Stimulated activated effector memory CD8-positive, alpha-beta T cell treated with anti-CD3 and anti-CD28 coated beads, Interleukin-12 subunit alpha, Interleukin-12 subunit beta, amount 100 ng/mL, for 72 hours (primary cell): Measurements from ENCODE around the gene CASZ1.

Experiments used
- ATAC-seq: fragments of 150-1000 bp; cut with Tn5 transposase; 2 replicates; pipeline ENCODE4 v1.10.0; 2021
- DNase-seq, 2 donors: peaks; one replicate each; pipeline ENCODE4 v3.0.0; 2021 to 2022; ENCODE audit warnings: low spot score in 2 of 2
- H3K27ac Mint-ChIP-seq: one replicate; pipeline ENCODE4 v1.8.0; 2022; ENCODE audit warnings: mild to moderate bottlenecking, mixed read lengths
- H3K36me3 Mint-ChIP-seq: one replicate; pipeline ENCODE4 v1.8.0; 2022; ENCODE audit warnings: mild to moderate bottlenecking, mixed read lengths
- H3K4me1 Mint-ChIP-seq: one replicate; pipeline ENCODE4 v1.8.0; 2022; ENCODE audit warnings: mixed read lengths
- H3K4me3 Mint-ChIP-seq: one replicate; pipeline ENCODE4 v1.8.0; 2022; ENCODE audit warnings: mild to moderate bottlenecking, mixed read lengths
- H3K9me3 Mint-ChIP-seq: one replicate; pipeline ENCODE4 v1.8.0; 2022; ENCODE audit warnings: mixed read lengths

Gene CASZ1

GRCh38 chr1:10829067-10829818 lies 32.8 kb upstream of the CASZ1 start:
- H3K4me3 Mint-ChIP-seq: no peak overlapping the region
- no peak overlapping the region for H3K27ac Mint-ChIP-seq
- DNase-seq (no peak), ATAC-seq (no peak)
- peaks cover 17% of the 10 kb centered on the region for H3K4me1 Mint-ChIP-seq
- no peaks in the 10 kb centered on the region for H3K36me3 Mint-ChIP-seq
- no peaks in the 10 kb centered on the region for H3K9me3 Mint-ChIP-seq

- no peaks in the 10 kb centered on the region for H3K9me3 Mint-ChIP-seq
- H3K27ac Mint-ChIP-seq: no peak overlapping the region
- no peaks in the 10 kb centered on the region for H3K36me3 Mint-ChIP-seq
- H3K4me3 Mint-ChIP-seq: no peak overlapping the region
- DNase-seq (no peak), ATAC-seq (no peak)
- H3K4me1 Mint-ChIP-seq: peaks cover 17% of the 10 kb centered on the region
Observed at GRCh38 chr1:10827377-10828333, 31.2 kb upstream of the CASZ1 start.

GRCh38 chr1:10825592-10825991 lies 29.1 kb upstream of the CASZ1 start:
- no peak overlapping the region for H3K4me3 Mint-ChIP-seq
- H3K9me3 Mint-ChIP-seq: no peaks in the 10 kb centered on the region
- H3K27ac Mint-ChIP-seq: no peak overlapping the region
- DNase-seq: no peak
- no peak for ATAC-seq
- peaks cover 3% of the 10 kb centered on the region for H3K4me1 Mint-ChIP-seq
- H3K36me3 Mint-ChIP-seq: peaks cover 6% of the 10 kb centered on the region

GRCh38 chr1:10824821-10825540 lies 28.5 kb upstream of the CASZ1 start:
- Mint-ChIP-seq H3K36me3 (peaks cover 6% of the 10 kb centered on the region), H3K4me3 (no peak overlapping the region), H3K9me3 (no peaks in the 10 kb centered on the region), H3K27ac (no peak overlapping the region), H3K4me1 (no peaks in the 10 kb centered on the region)
- DNase-seq (no peak), ATAC-seq (no peak)

- no peak for ATAC-seq
- Mint-ChIP-seq H3K9me3 (no peaks in the 10 kb centered on the region), H3K36me3 (peaks cover 6% of the 10 kb centered on the region), H3K4me3 (no peak overlapping the region), H3K4me1 (no peaks in the 10 kb centered on the region), H3K27ac (no peak overlapping the region)
- no peak for DNase-seq
Observed at GRCh38 chr1:10823000-10823401, 26.6 kb upstream of the CASZ1 start.

- Mint-ChIP-seq H3K4me3 (no peak overlapping the region), H3K27ac (no peak overlapping the region), H3K4me1 (no peaks in the 10 kb centered on the region), H3K9me3 (no peaks in the 10 kb centered on the region), H3K36me3 (peaks cover 6% of the 10 kb centered on the region)
- ATAC-seq (no peak), DNase-seq (no peak)
Observed at GRCh38 chr1:10821388-10821787, 24.9 kb upstream of the CASZ1 start.

GRCh38 chr1:10820422-10820821 lies 24.0 kb upstream of the CASZ1 start:
- Mint-ChIP-seq H3K27ac (no peak overlapping the region), H3K4me3 (no peak overlapping the region), H3K36me3 (peaks cover 6% of the 10 kb centered on the region), H3K9me3 (no peaks in the 10 kb centered on the region), H3K4me1 (no peaks in the 10 kb centered on the region)
- no peak for ATAC-seq
- DNase-seq: no peak

- ATAC-seq (no peak), DNase-seq (no peak)
- Mint-ChIP-seq H3K27ac (no peak overlapping the region), H3K4me3 (no peak overlapping the region), H3K9me3 (no peaks in the 10 kb centered on the region), H3K36me3 (peaks cover 6% of the 10 kb centered on the region), H3K4me1 (no peaks in the 10 kb centered on the region)
Observed at GRCh38 chr1:10819198-10819901, 22.9 kb upstream of the CASZ1 start.

- ATAC-seq (no peak), DNase-seq (no peak)
- no peaks in the 10 kb centered on the region for H3K9me3 Mint-ChIP-seq
- peaks cover 6% of the 10 kb centered on the region for H3K36me3 Mint-ChIP-seq
- H3K4me3 Mint-ChIP-seq: no peak overlapping the region
- no peaks in the 10 kb centered on the region for H3K4me1 Mint-ChIP-seq
- H3K27ac Mint-ChIP-seq: no peak overlapping the region
Observed at GRCh38 chr1:10818262-10819197, 22.1 kb upstream of the CASZ1 start.

GRCh38 chr1:10816743-10817369 lies 20.4 kb upstream of the CASZ1 start:
- ATAC-seq (no peak), DNase-seq (no peak)
- Mint-ChIP-seq H3K4me3 (no peak overlapping the region), H3K4me1 (no peaks in the 10 kb centered on the region), H3K36me3 (peaks cover 6% of the 10 kb centered on the region), H3K9me3 (no peaks in the 10 kb centered on the region), H3K27ac (no peak overlapping the region)

GRCh38 chr1:10816233-10816632 lies 19.8 kb upstream of the CASZ1 start:
- ATAC-seq: no peak
- Mint-ChIP-seq H3K4me3 (no peak overlapping the region), H3K36me3 (peaks cover 1% of the 10 kb centered on the region), H3K9me3 (no peaks in the 10 kb centered on the region), H3K4me1 (no peaks in the 10 kb centered on the region), H3K27ac (no peak overlapping the region)
- DNase-seq: no peak

- Mint-ChIP-seq H3K36me3 (no peaks in the 10 kb centered on the region), H3K4me3 (no peak overlapping the region), H3K4me1 (no peaks in the 10 kb centered on the region), H3K27ac (no peak overlapping the region), H3K9me3 (no peaks in the 10 kb centered on the region)
- DNase-seq: no peak
- no peak for ATAC-seq
Observed at GRCh38 chr1:10815858-10816195, 19.4 kb upstream of the CASZ1 start.

GRCh38 chr1:10814976-10815857 lies 18.8 kb upstream of the CASZ1 start:
- Mint-ChIP-seq H3K4me1 (no peaks in the 10 kb centered on the region), H3K27ac (no peak overlapping the region), H3K36me3 (no peaks in the 10 kb centered on the region), H3K9me3 (no peaks in the 10 kb centered on the region), H3K4me3 (no peak overlapping the region)
- DNase-seq (no peak), ATAC-seq (no peak)
